K562 (cell line): ENCODE data around the gene CERS2. TPM values are rescaled to one million over a fixed set of nuclear protein-coding genes. Genes with fewer than 3 reads are reported as not detected.

Source experiments
- CLOCK ChIP-seq: fragments of 250-450 bp; sonication (Bioruptor Pico); IDR thresholded peaks from 2 replicates; pipeline ENCODE4 v1.4.0; 2020; ENCODE audit warnings: mild to moderate bottlenecking, moderate library complexity, borderline replicate concordance
- DLX4 ChIP-seq: fragments of 250-450 bp; sonication (Bioruptor Pico); IDR thresholded peaks from 2 replicates; pipeline ENCODE4 v1.6.1; 2021; ENCODE audit warnings: mild to moderate bottlenecking
- HDAC1 ChIP-seq, 2 experiments: fragments of 450-650 bp; IDR thresholded peaks; 2 replicates each; pipeline ENCODE4 v1.6.1; 2016 to 2017; ENCODE audit warnings: inconsistent platforms in 1 of 2, mild to moderate bottlenecking in 1 of 2, moderate library complexity in 1 of 2
- ILK ChIP-seq: fragments of 450-650 bp; IDR thresholded peaks from 2 replicates; pipeline ENCODE4 v1.6.1; 2016; ENCODE audit warnings: missing genetic modification characterization, low read depth, mild to moderate bottlenecking, missing compliant biosample characterization, moderate library complexity, borderline replicate concordance
- KDM5B ChIP-seq: fragments of 200-600 bp; sonication (generic); IDR thresholded peaks from 2 replicates; pipeline ENCODE4 v1.6.1; 2012; ENCODE audit warnings: low read depth, mild to moderate bottlenecking, moderate library complexity, low read length, control low read depth, inconsistent platforms; ENCODE audit not compliant: insufficient replicate concordance
- MAX ChIP-seq: sonication (generic); formaldehyde crosslinking; IDR thresholded peaks from 2 replicates; pipeline ENCODE4 v1.9.0; 2022; ENCODE audit warnings: mild to moderate bottlenecking, missing genetic modification reagents
- SMARCA4 ChIP-seq: fragments of 450-650 bp; IDR thresholded peaks from 2 replicates; pipeline ENCODE4 v1.6.1; 2016
- SRF ChIP-seq, 2 experiments: fragments of 250-450, 450-650 bp in 1 of 2; sonication (Bioruptor Pico) in 1 of 2; sonication (generic) in 1 of 2; formaldehyde crosslinking; IDR thresholded peaks; 2 replicates each; pipeline versions ENCODE4 v1.5.0 to v1.5.1; 2020 to 2022; ENCODE audit warnings: mild to moderate bottlenecking in 1 of 2, missing genetic modification reagents in 1 of 2
- STAT6 ChIP-seq: sonication (generic); formaldehyde crosslinking; IDR thresholded peaks from 2 replicates; pipeline ENCODE4 v1.8.1; 2023; ENCODE audit warnings: mild to moderate bottlenecking, missing genetic modification reagents
- TAF1 ChIP-seq: IDR thresholded peaks from 2 replicates; pipeline ENCODE4 v1.6.1; 2011; ENCODE audit warnings: mild to moderate bottlenecking, low read length, moderate library complexity; ENCODE audit not compliant: insufficient read depth, control insufficient read depth, severe bottlenecking; ENCODE audit errors: extremely low read depth
- TGIF2 ChIP-seq: sonication (generic); formaldehyde crosslinking; IDR thresholded peaks from 2 replicates; pipeline ENCODE4 v1.8.1; 2022; ENCODE audit warnings: mild to moderate bottlenecking, missing genetic modification reagents, moderate library complexity
- TRIM24 ChIP-seq, 2 experiments: fragments of 450-650 bp; IDR thresholded peaks; 2 replicates each; pipeline ENCODE4 v1.6.1; 2016
- TSHZ1 ChIP-seq: fragments of 250-450 bp; sonication (Bioruptor Pico); IDR thresholded peaks from 2 replicates; pipeline ENCODE4 v1.4.0; 2020; ENCODE audit warnings: mild to moderate bottlenecking, moderate library complexity
- USF1 ChIP-seq: sonication (generic); formaldehyde crosslinking; IDR thresholded peaks from 2 replicates; pipeline ENCODE4 v1.9.0; 2022; ENCODE audit warnings: mild to moderate bottlenecking, missing genetic modification reagents
- ZNF778 ChIP-seq: fragments of 450-650 bp; formaldehyde crosslinking; IDR thresholded peaks from 2 replicates; pipeline ENCODE4 v1.4.0; 2020; ENCODE audit warnings: mild to moderate bottlenecking, moderate library complexity
- polyA plus RNA-seq, 8 experiments: library from polyadenylated mRNA; depleted of rRNA in 4 of 8; stranded (reverse) in 5 of 8; unstranded in 3 of 8; fragments of >200 nt; fragmentation: Nextera tagmentation in 2 of 8; fragmentation: Illumina TruSeq in 1 of 8; extraction: Ambion mirVana in 2 of 8; extraction: Trizol in 1 of 8; gene quantifications; 2 replicates each; pipeline versions ENCODE4 v1.2.1 to v1.2.3, GENCODE V29; 2011 to 2014; ENCODE audit warnings: inconsistent platforms in 1 of 8, missing spikeins in 1 of 8
- total RNA-seq, 7 experiments: library from RNA; depleted of rRNA in 6 of 7; stranded (reverse); fragments of >200 nt in 6 of 7; fragmentation: Illumina TruSeq in 2 of 7; extraction: Trizol in 2 of 7; gene quantifications; 2 replicates each; pipeline versions ENCODE4 v1.2.1 to v1.2.3, GENCODE V29; 2011 to 2021; ENCODE audit warnings: low replicate concordance in 1 of 7

The CERS2 gene
- total and polyA plus RNA-seq, 9 of the 15 experiments (the other 6 are each of a cell fraction or from before 2014, with no cell fraction given): 23.4 to 295 (median 132) TPM

GRCh38 chr1:150973836-150974579 lies 627 bp downstream of the CERS2 start (continued):
- no peak for TF ChIP-seq TSHZ1 (CRISPR knock-in tag)
- no peak for TF ChIP-seq ZNF778 (CRISPR knock-in tag)
- peak; percentile 40 for TF ChIP-seq KDM5B
- TF ChIP-seq CLOCK (CRISPR knock-in tag): no peak
- no peak for TF ChIP-seq STAT6
- peak; percentile 72 for TF ChIP-seq MAX (CRISPR knock-in tag)
- TF ChIP-seq TRIM24 (IDR thresholded peaks at IDR 0.05): no peak
- no peak for TF ChIP-seq DLX4 (CRISPR knock-in tag)
- TF ChIP-seq SMARCA4: no peak
- 0 out of 4 replicates have a peak, but pooled peaks of 1 of the 2 experiments have one; percentile 24 for TF ChIP-seq HDAC1 (IDR thresholded peaks at IDR 0.05)
- TF ChIP-seq SRF (CRISPR knock-in tag; IDR thresholded peaks at IDR 0.05): no peak
- no peak for TF ChIP-seq ILK (tag)
- peak; percentile 13 for TF ChIP-seq TAF1
- TF ChIP-seq USF1: no peak
- TF ChIP-seq TGIF2: no peak
